H1 (cell line): ENCODE data around the gene ACTA2. TPM values are rescaled to one million over a fixed set of nuclear protein-coding genes. Genes with fewer than 3 reads are reported as not detected.

Experiments used
- CTCF ChIA-PET: fragments of 300-600 bp; sonication (Branson Sonifier 250); formaldehyde crosslinking; loops from one replicate; lab custom pipeline; 2021; ENCODE audit not compliant: partially characterized antibody; lab: Charles Lee
- POLR2A ChIA-PET: fragments of 300-600 bp; sonication (Branson Sonifier 250); formaldehyde crosslinking; loops from one replicate; lab custom pipeline; 2021; ENCODE audit warnings: inconsistent platforms; ENCODE audit not compliant: partially characterized antibody; lab: Charles Lee
- DNase-seq, 2 experiments: peaks; one replicate each; pipeline versions ENCODE4 v3.0.0 to v3.0.0-alpha.2; 2010 to 2022; ENCODE audit warnings: low spot score in 2 of 2, low read depth in 1 of 2, mixed read lengths in 1 of 2
- FAIRE-seq: peaks from 2 replicates; lab custom pipeline; 2011; peaks lifted over from hg19 to GRCh38; lab: Jason Lieb, UNC
- H2AFZ ChIP-seq: 2 replicates; pipeline ENCODE4 v1.8.1; 2012; ENCODE audit warnings: low read length, inconsistent platforms
- H2AK5ac ChIP-seq: 2 replicates; pipeline ENCODE4 v1.6.1; 2013; ENCODE audit warnings: low read depth, low read length
- H2BK120ac ChIP-seq: replicated peaks from 2 replicates; pipeline ENCODE3; 2013; ENCODE audit warnings: low read depth, low read length, inconsistent platforms
- H2BK12ac ChIP-seq: 2 replicates; pipeline ENCODE4 v1.6.1; 2013; ENCODE audit warnings: low read depth, low read length
- H2BK15ac ChIP-seq: 2 replicates; pipeline ENCODE4 v1.6.1; 2013; ENCODE audit warnings: low read length
- H2BK20ac ChIP-seq: 2 replicates; pipeline ENCODE4 v1.6.1; 2013; ENCODE audit warnings: low read length
- H2BK5ac ChIP-seq: 2 replicates; pipeline ENCODE4 v1.6.1; 2013; ENCODE audit warnings: low read depth, low read length
- H3K14ac ChIP-seq: 2 replicates; pipeline ENCODE4 v1.6.1; 2013; ENCODE audit warnings: inconsistent platforms; ENCODE audit not compliant: insufficient read length
- H3K18ac ChIP-seq: 2 replicates; pipeline ENCODE4 v1.6.1; 2013; ENCODE audit warnings: low read length; ENCODE audit errors: extremely low read depth
- H3K23ac ChIP-seq: 2 replicates; pipeline ENCODE4 v1.6.1; 2013; ENCODE audit warnings: inconsistent platforms; ENCODE audit not compliant: insufficient read length
- H3K23me2 ChIP-seq: 2 replicates; pipeline ENCODE4 v1.6.1; 2013; ENCODE audit warnings: low read depth, low read length
- H3K27ac ChIP-seq: 2 replicates; pipeline ENCODE4 v1.6.1; 2011; ENCODE audit warnings: low read depth, low read length, inconsistent platforms
- H3K27me3 ChIP-seq, 4 experiments: replicated peaks in 1 of 4; 1 replicate in 1 of 4; 2 replicates in 3 of 4; pipeline versions ENCODE4 v1.6.1 to v1.8.1; 2011 to 2013; ENCODE audit warnings: low read length in 3 of 4, mild to moderate bottlenecking in 3 of 4, inconsistent platforms in 2 of 4, mixed read lengths in 2 of 4, moderate library complexity in 1 of 4; ENCODE audit not compliant: control insufficient read depth in 3 of 4, insufficient read depth in 3 of 4; ENCODE audit errors: extremely low read depth in 1 of 4
- H3K36me3 ChIP-seq, 4 experiments: 2 replicates each; pipeline versions ENCODE4 v1.6.1 to v1.8.1; 2011 to 2013; ENCODE audit warnings: mild to moderate bottlenecking in 4 of 4, low read length in 3 of 4, moderate library complexity in 2 of 4, control low read depth in 1 of 4, inconsistent platforms in 1 of 4; ENCODE audit not compliant: insufficient read depth in 4 of 4, control insufficient read depth in 2 of 4
- H3K4ac ChIP-seq: replicated peaks from 2 replicates; pipeline ENCODE3; 2013; ENCODE audit warnings: low read length, low read depth, mixed read lengths, inconsistent platforms; ENCODE audit not compliant: insufficient read length
- H3K4me1 ChIP-seq, 4 experiments: replicated peaks in 1 of 4; 1 replicate in 1 of 4; 2 replicates in 3 of 4; pipeline versions ENCODE4 v1.6.1 to v1.8.1; 2011 to 2013; ENCODE audit warnings: low read length in 3 of 4, inconsistent platforms in 2 of 4, mixed read lengths in 1 of 4; ENCODE audit not compliant: insufficient read depth in 4 of 4, control insufficient read depth in 3 of 4
- H3K4me2 ChIP-seq, 2 experiments: 2 replicates each; pipeline versions ENCODE4 v1.6.1 to v1.8.1; 2011 to 2013; ENCODE audit warnings: low read depth in 2 of 2, low read length in 2 of 2, control low read depth in 1 of 2, inconsistent platforms in 1 of 2, mild to moderate bottlenecking in 1 of 2; ENCODE audit not compliant: insufficient read depth in 1 of 2
- H3K4me3 ChIP-seq, 4 experiments: fragments of 200-600, 300-600 bp in 1 of 4; sonication (generic), shearing (Covaris generic), sonication (Bioruptor Twin) in 1 of 4; 2 replicates each; pipeline versions ENCODE4 v1.5.1 to v1.8.1; 2011 to 2016; ENCODE audit warnings: low read length in 4 of 4, low read depth in 3 of 4, control low read depth in 2 of 4, inconsistent platforms in 2 of 4, mild to moderate bottlenecking in 2 of 4, mixed read lengths in 1 of 4, moderate library complexity in 1 of 4; ENCODE audit not compliant: insufficient read depth in 2 of 4; ENCODE audit errors: extremely low read depth in 1 of 4
- H3K56ac ChIP-seq: replicated peaks from 2 replicates; pipeline ENCODE3; 2013; ENCODE audit warnings: low read depth, mild to moderate bottlenecking, mixed read lengths, low read length, inconsistent platforms; ENCODE audit not compliant: insufficient read length
- H3K79me1 ChIP-seq: 2 replicates; pipeline ENCODE4 v1.6.1; 2013; ENCODE audit warnings: low read depth, low read length, control low read depth
- H3K79me2 ChIP-seq, 2 experiments: 2 replicates each; pipeline versions ENCODE4 v1.6.1 to v1.8.1; 2012 to 2013; ENCODE audit warnings: low read length in 2 of 2, mild to moderate bottlenecking in 2 of 2, inconsistent platforms in 1 of 2; ENCODE audit not compliant: insufficient read depth in 2 of 2, control insufficient read depth in 1 of 2
- H3K9ac ChIP-seq, 4 experiments: replicated peaks in 1 of 4; 1 replicate in 1 of 4; 2 replicates in 3 of 4; pipeline versions ENCODE4 v1.6.1 to v1.8.1; 2011 to 2013; ENCODE audit warnings: low read depth in 3 of 4, low read length in 3 of 4, control low read depth in 2 of 4, mild to moderate bottlenecking in 2 of 4, moderate library complexity in 2 of 4, inconsistent platforms in 1 of 4; ENCODE audit errors: extremely low read depth in 1 of 4
- H3K9me3 ChIP-seq, 2 experiments: 2 replicates each; pipeline versions ENCODE4 v1.6.1 to v1.8.1; 2012 to 2013; ENCODE audit warnings: mild to moderate bottlenecking in 2 of 2, moderate library complexity in 2 of 2, control low read depth in 1 of 2, inconsistent platforms in 1 of 2, low read depth in 1 of 2, low read length in 1 of 2, mixed read lengths in 1 of 2; ENCODE audit not compliant: insufficient read depth in 2 of 2
- H4K20me1 ChIP-seq, 2 experiments: replicated peaks in 1 of 2; 2 replicates each; pipeline versions ENCODE3 to v1.8.1; 2011 to 2013; ENCODE audit warnings: inconsistent platforms in 2 of 2, low read length in 2 of 2, mild to moderate bottlenecking in 1 of 2; ENCODE audit not compliant: insufficient read depth in 2 of 2, control insufficient read depth in 1 of 2
- H4K5ac ChIP-seq: 2 replicates; pipeline ENCODE4 v1.6.1; 2013; ENCODE audit warnings: low read length, low read depth, mixed read lengths, inconsistent platforms; ENCODE audit not compliant: insufficient read length
- H4K8ac ChIP-seq: 2 replicates; pipeline ENCODE4 v1.8.0; 2013; ENCODE audit warnings: mild to moderate bottlenecking, moderate library complexity, low read length, inconsistent platforms; ENCODE audit not compliant: insufficient read depth; ENCODE audit errors: extremely low read depth
- H4K91ac ChIP-seq: replicated peaks from 2 replicates; pipeline ENCODE3; 2013; ENCODE audit warnings: low read length, mixed read lengths, inconsistent platforms; ENCODE audit not compliant: insufficient read length
- ASH2L ChIP-seq: fragments of 200-600, 300-600 bp; sonication (generic); IDR thresholded peaks from one replicate; pipeline ENCODE4 v1.7.1; 2017; ENCODE audit warnings: low read length
- EP300 ChIP-seq, 2 experiments: IDR thresholded peaks; 1 replicate in 1 of 2; 2 replicates in 1 of 2; pipeline ENCODE4 v1.6.1; 2011 to 2012; ENCODE audit warnings: low read depth in 2 of 2, low read length in 2 of 2, mild to moderate bottlenecking in 2 of 2, borderline replicate concordance in 1 of 2, inconsistent platforms in 1 of 2, moderate library complexity in 1 of 2
- TAF1 ChIP-seq: IDR thresholded peaks from 2 replicates; pipeline ENCODE4 v1.6.1; 2011; ENCODE audit warnings: mild to moderate bottlenecking, low read depth, low read length
- USF2 ChIP-seq: IDR thresholded peaks from 2 replicates; pipeline ENCODE4 v1.6.1; 2011; ENCODE audit warnings: low read length, improper control_type of control experiment
- WGBS, 2 experiments: shearing (Covaris generic) in 1 of 2; methylation state at CpG; one replicate each; pipeline versions ENCODE4 v1.1.6 to v1.1.7; 2013 to 2015; ENCODE audit warnings: low lambda C conversion rate in 2 of 2, mixed read lengths in 2 of 2, inconsistent platforms in 1 of 2, low coverage in 1 of 2, missing lambda C conversion rate in 1 of 2; ENCODE audit not compliant: insufficient replicate concordance in 2 of 2, insufficient coverage in 1 of 2, insufficient read length in 1 of 2; ENCODE audit errors: extremely low coverage in 1 of 2, missing lambda C conversion rate in 1 of 2; 5-methylcytosine and 5-hydroxymethylcytosine counted together
- polyA plus RNA-seq, 7 experiments: library from polyadenylated mRNA; depleted of rRNA in 3 of 7; stranded (reverse) in 5 of 7; unstranded in 2 of 7; fragments of >200 nt in 5 of 7; fragments of 200-250 nt in 2 of 7; gene quantifications; 1 replicate in 5 of 7; 2 replicates in 1 of 7; 4 replicates in 1 of 7; pipeline versions ENCODE4 v1.2.1 to v1.2.3, GENCODE V29; 2011 to 2013; ENCODE audit warnings: missing spikeins in 2 of 7, mixed read lengths in 2 of 7
- total RNA-seq: library from RNA; stranded (reverse); fragmentation: NEBNext Ultra II Directional; extraction: Animal tissue kit (Norgen Biotek cat#: 25700); gene quantifications from 2 replicates; pipeline ENCODE4 v1.2.1, GENCODE V29; 2021

The ACTA2 gene
- total and polyA plus RNA-seq, 2 of the 8 experiments (the other 6 are each of a cell fraction or from before 2014, with no cell fraction given): 3.5 to 8.9 TPM

GRCh38 chr10:88980247-88980646 is 27.7 kb upstream of the ACTA2 start:
- no peak overlapping the region for H4K91ac ChIP-seq
- H2AK5ac ChIP-seq: no peak overlapping the region
- no peak overlapping the region for H2BK20ac ChIP-seq
- H3K4me3 ChIP-seq: no peak overlapping the region
- no peak overlapping the region for H2BK12ac ChIP-seq
- 91% methylated on average over 4 of the region's 4 CpGs; no CpG with 5 or more reads in 1 of the 2 experiments for WGBS, 2 experiments
- no peak overlapping the region for H3K18ac ChIP-seq
- H3K36me3 ChIP-seq: no peaks in the 10 kb centered on the region
- H3K4ac ChIP-seq: no peak overlapping the region
- H3K56ac ChIP-seq: no peak overlapping the region
- no peaks in the 10 kb centered on the region for H3K79me2 ChIP-seq
- FAIRE-seq (no peak), DNase-seq (no peak)
- no peak overlapping the region for H3K14ac ChIP-seq
- POLR2A ChIA-PET: interaction anchor here (0.6 kb wide), 1 partner anchor 249 kb away, joined by 3 read pairs; no protein-coding TSS in a partner anchor
- no peak overlapping the region for H2BK15ac ChIP-seq
- no peaks in the 10 kb centered on the region for H3K79me1 ChIP-seq
- no peaks in the 10 kb centered on the region for H3K23me2 ChIP-seq
- H4K20me1 ChIP-seq: no peaks in the 10 kb centered on the region
- H2BK120ac ChIP-seq: no peak overlapping the region
- H3K9ac ChIP-seq: no peak overlapping the region
- H2BK5ac ChIP-seq: no peak overlapping the region
- no peaks in the 10 kb centered on the region for H3K9me3 ChIP-seq
- no peak overlapping the region for H2AFZ ChIP-seq
- no peak overlapping the region for H3K27ac ChIP-seq
- no peak overlapping the region for H3K23ac ChIP-seq
- H3K27me3 ChIP-seq: no peaks in the 10 kb centered on the region
- CTCF ChIA-PET: interaction anchor here (1.0 to 3.3 kb wide), 4 partner anchors 10 to 47 kb away, joined by 3 to 14 read pairs (median 4); partner anchors contain the start of gene FAS
- no peak overlapping the region for H4K8ac ChIP-seq
- H3K4me1 ChIP-seq: no peaks in the 10 kb centered on the region
- no peak overlapping the region for H4K5ac ChIP-seq
- no peak overlapping the region for H3K4me2 ChIP-seq
- TF ChIP-seq USF2 (no peak), ASH2L (no peak), EP300 (IDR thresholded peaks at IDR 0.05; ENCODE audit: borderline replicate concordance in 1 of 2, low read depth in 2 of 2, low read length in 2 of 2) (no peak), TAF1 (no peak)
